ENCODE data around the gene MMP14. TPM values are rescaled to one million over a fixed set of nuclear protein-coding genes. Genes with fewer than 3 reads are reported as not detected.

MMP14 gene
- total and polyA plus RNA-seq, 2 of the 13 experiments (the other 11 are each of a cell fraction or from before 2014, with no cell fraction given) = 5.2 to 9.8 TPM

- 0 out of 2 replicates have a peak, but pooled peaks have one; percentile 20 for TF ChIP-seq TFE3 (CRISPR knock-in tag; IDR thresholded peaks at IDR 0.05)
- no peak for TF ChIP-seq ZNF713 (CRISPR knock-in tag; IDR thresholded peaks at IDR 0.05)
- TF ChIP-seq, protein P1, sequence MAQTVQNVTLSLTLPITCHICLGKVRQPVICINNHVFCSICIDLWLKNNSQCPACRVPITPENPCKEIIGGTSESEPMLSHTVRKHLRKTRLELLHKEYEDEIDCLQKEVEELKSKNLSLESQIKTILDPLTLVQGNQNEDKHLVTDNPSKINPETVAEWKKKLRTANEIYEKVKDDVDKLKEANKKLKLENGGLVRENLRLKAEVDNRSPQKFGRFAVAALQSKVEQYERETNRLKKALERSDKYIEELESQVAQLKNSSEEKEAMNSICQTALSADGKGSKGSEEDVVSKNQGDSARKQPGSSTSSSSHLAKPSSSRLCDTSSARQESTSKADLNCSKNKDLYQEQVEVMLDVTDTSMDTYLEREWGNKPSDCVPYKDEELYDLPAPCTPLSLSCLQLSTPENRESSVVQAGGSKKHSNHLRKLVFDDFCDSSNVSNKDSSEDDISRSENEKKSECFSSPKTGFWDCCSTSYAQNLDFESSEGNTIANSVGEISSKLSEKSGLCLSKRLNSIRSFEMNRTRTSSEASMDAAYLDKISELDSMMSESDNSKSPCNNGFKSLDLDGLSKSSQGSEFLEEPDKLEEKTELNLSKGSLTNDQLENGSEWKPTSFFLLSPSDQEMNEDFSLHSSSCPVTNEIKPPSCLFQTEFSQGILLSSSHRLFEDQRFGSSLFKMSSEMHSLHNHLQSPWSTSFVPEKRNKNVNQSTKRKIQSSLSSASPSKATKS (CRISPR knock-in tag; IDR thresholded peaks at IDR 0.05) = no peak
- no peak for TF ChIP-seq HNF1B (CRISPR knock-in tag; IDR thresholded peaks at IDR 0.05)
- no peak for TF ChIP-seq ZNF275 (CRISPR knock-in tag; IDR thresholded peaks at IDR 0.05; ENCODE audit: borderline replicate concordance)
- no peak for TF ChIP-seq ZBTB14 (CRISPR knock-in tag; IDR thresholded peaks at IDR 0.05)
- no peak; the same call in 1 of the 2 replicates for TF ChIP-seq ZNF7 (CRISPR knock-in tag; IDR thresholded peaks at IDR 0.05)
- no peak for TF ChIP-seq ZNF17 (CRISPR knock-in tag; IDR thresholded peaks at IDR 0.05)
- 0 out of 2 replicates have a peak, but pooled peaks have one; percentile 47 for TF ChIP-seq ATRX (CRISPR knock-in tag; IDR thresholded peaks at IDR 0.05; ENCODE audit: borderline replicate concordance)
- no peak for TF ChIP-seq ZNF329 (CRISPR knock-in tag; IDR thresholded peaks at IDR 0.05; ENCODE audit: low read depth)
- TF ChIP-seq, protein P2, sequence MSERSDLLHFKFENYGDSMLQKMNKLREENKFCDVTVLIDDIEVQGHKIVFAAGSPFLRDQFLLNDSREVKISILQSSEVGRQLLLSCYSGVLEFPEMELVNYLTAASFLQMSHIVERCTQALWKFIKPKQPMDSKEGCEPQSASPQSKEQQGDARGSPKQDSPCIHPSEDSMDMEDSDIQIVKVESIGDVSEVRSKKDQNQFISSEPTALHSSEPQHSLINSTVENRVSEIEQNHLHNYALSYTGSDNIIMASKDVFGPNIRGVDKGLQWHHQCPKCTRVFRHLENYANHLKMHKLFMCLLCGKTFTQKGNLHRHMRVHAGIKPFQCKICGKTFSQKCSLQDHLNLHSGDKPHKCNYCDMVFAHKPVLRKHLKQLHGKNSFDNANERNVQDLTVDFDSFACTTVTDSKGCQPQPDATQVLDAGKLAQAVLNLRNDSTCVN (CRISPR knock-in tag; IDR thresholded peaks at IDR 0.05; ENCODE audit: borderline replicate concordance) = no peak
- TF ChIP-seq ZNF660 (CRISPR knock-in tag; IDR thresholded peaks at IDR 0.05; ENCODE audit: borderline replicate concordance, low read depth) = no peak
- no peak for TF ChIP-seq FOXK1 (CRISPR knock-in tag; IDR thresholded peaks at IDR 0.05; ENCODE audit: borderline replicate concordance, low read depth)
- TF ChIP-seq GATA4 (IDR thresholded peaks at IDR 0.05; ENCODE audit: borderline replicate concordance, low read depth) = no peak
- peak; percentile 69; the same call in 1 of the 2 replicates for TF ChIP-seq ZSCAN25 (CRISPR knock-in tag; IDR thresholded peaks at IDR 0.05)
- 0 out of 2 replicates have a peak, but pooled peaks have one; percentile 26 for TF ChIP-seq NFYC (CRISPR knock-in tag; IDR thresholded peaks at IDR 0.05)
- peak; percentile 78 for TF ChIP-seq TARDBP (CRISPR knock-in tag; IDR thresholded peaks at IDR 0.05)
- TF ChIP-seq HMG20A (CRISPR knock-in tag; IDR thresholded peaks at IDR 0.05; ENCODE audit: borderline replicate concordance) = peak; percentile 63
- TF ChIP-seq ZNF607 (CRISPR knock-in tag; IDR thresholded peaks at IDR 0.05; ENCODE audit: borderline replicate concordance) = no peak
- TF ChIP-seq KDM5B (CRISPR knock-in tag; IDR thresholded peaks at IDR 0.05; ENCODE audit: borderline replicate concordance) = no peak
- no peak for TF ChIP-seq SP5 (CRISPR knock-in tag; IDR thresholded peaks at IDR 0.05; ENCODE audit: borderline replicate concordance, low read depth)
Measured at GRCh38 chr14:22796087-22796707, 40.2 kb upstream of the MMP14 start (continued).
